A673 (cell line): ENCODE data around the gene SLX4. TPM values are rescaled to one million over a fixed set of nuclear protein-coding genes. Genes with fewer than 3 reads are reported as not detected.
"Not testable (repeated sequence)": the region's sequence is repeated elsewhere in the genome, so short reads cannot be mapped to it uniquely, and the experiment has no call there.

ENCODE experiments used
- BruUV-seq: library from RNA; stranded (reverse); fragments of 400-500 nt; replicated peaks from 2 replicates; lab custom pipeline; 2021; lab: Mats Ljungman, UMichigan
- CTCF ChIA-PET: fragments of 300-600 bp; sonication (Branson Sonifier 250); formaldehyde crosslinking; loops from one replicate; lab custom pipeline; 2022; ENCODE audit warnings: antibody characterized with exemption; lab: Charles Lee
- POLR2A ChIA-PET: fragments of 300-600 bp; sonication (Branson Sonifier 250); formaldehyde crosslinking; loops from one replicate; lab custom pipeline; 2022; ENCODE audit warnings: antibody characterized with exemption; ENCODE audit not compliant: low non-redundant PET; lab: Charles Lee
- DNase-seq: peaks from one replicate; pipeline ENCODE4 v3.0.0-alpha.2; 2015; ENCODE audit warnings: low spot score
- H3K27ac ChIP-seq: fragments of 200-600 bp; sonication (generic); 2 replicates; pipeline ENCODE4 v1.5.1; 2016; ENCODE audit warnings: mixed run types, low read depth, mild to moderate bottlenecking, mixed read lengths, antibody characterized with exemption, low read length; ENCODE audit not compliant: poor library complexity, severe bottlenecking
- H3K27me3 ChIP-seq: fragments of 200-600 bp; sonication (generic); replicated peaks from 2 replicates; pipeline ENCODE4 v1.6.1; 2017; ENCODE audit warnings: mixed run types, low read depth, mild to moderate bottlenecking, mixed read lengths, antibody characterized with exemption, low read length; ENCODE audit not compliant: insufficient read depth, poor library complexity
- H3K36me3 ChIP-seq: fragments of 200-600 bp; sonication (generic); 2 replicates; pipeline ENCODE4 v1.6.1; 2016; ENCODE audit warnings: mixed run types, mild to moderate bottlenecking, mixed read lengths, antibody characterized with exemption, low read length; ENCODE audit not compliant: insufficient read depth, poor library complexity, severe bottlenecking
- H3K4me1 ChIP-seq: fragments of 200-600 bp; sonication (generic); 2 replicates; pipeline ENCODE4 v1.6.1; 2017; ENCODE audit warnings: mixed run types, mild to moderate bottlenecking, mixed read lengths, antibody characterized with exemption, low read length; ENCODE audit not compliant: insufficient read depth, poor library complexity, severe bottlenecking
- H3K4me3 ChIP-seq: fragments of 200-600 bp; sonication (generic); 2 replicates; pipeline ENCODE4 v1.5.1; 2016; ENCODE audit warnings: low read depth, mixed run types, mild to moderate bottlenecking, mixed read lengths, low read length; ENCODE audit not compliant: poor library complexity, severe bottlenecking
- H3K9me3 ChIP-seq: fragments of 200-600 bp; sonication (generic); 2 replicates; pipeline ENCODE4 v1.6.1; 2016; ENCODE audit warnings: mixed run types, low read depth, mild to moderate bottlenecking, mixed read lengths, antibody characterized with exemption, low read length; ENCODE audit not compliant: poor library complexity, severe bottlenecking
- CTCF ChIP-seq: fragments of 300-800, 200-600 bp; sonication (generic); conservative IDR thresholded peaks from 2 replicates; pipeline ENCODE4 v1.5.1; 2017; ENCODE audit warnings: low read depth, mild to moderate bottlenecking, antibody characterized with exemption, low read length, moderate library complexity, mixed read lengths
- EZH2 ChIP-seq: fragments of 200-600 bp; sonication (generic); IDR thresholded peaks from 2 replicates; pipeline ENCODE4 v1.6.1; 2017; ENCODE audit warnings: borderline replicate concordance, low read depth, mild to moderate bottlenecking, mixed read lengths, antibody characterized with exemption, low read length; ENCODE audit not compliant: poor library complexity, severe bottlenecking
- intact Hi-C: fragments of 100-400 bp; cut with micrococcal nuclease; formaldehyde crosslinking; loops from one replicate; pipeline ENCODE4 v1.10.0; 2022; ENCODE audit not compliant: unreplicated experiment
- total RNA-seq: library from RNA; stranded (reverse); gene quantifications from 2 replicates; pipeline ENCODE4 v1.2.3, GENCODE V29; 2021

The SLX4 gene
- total RNA-seq, 1 experiment from 2014 or later = 15.1 TPM

DNA sequence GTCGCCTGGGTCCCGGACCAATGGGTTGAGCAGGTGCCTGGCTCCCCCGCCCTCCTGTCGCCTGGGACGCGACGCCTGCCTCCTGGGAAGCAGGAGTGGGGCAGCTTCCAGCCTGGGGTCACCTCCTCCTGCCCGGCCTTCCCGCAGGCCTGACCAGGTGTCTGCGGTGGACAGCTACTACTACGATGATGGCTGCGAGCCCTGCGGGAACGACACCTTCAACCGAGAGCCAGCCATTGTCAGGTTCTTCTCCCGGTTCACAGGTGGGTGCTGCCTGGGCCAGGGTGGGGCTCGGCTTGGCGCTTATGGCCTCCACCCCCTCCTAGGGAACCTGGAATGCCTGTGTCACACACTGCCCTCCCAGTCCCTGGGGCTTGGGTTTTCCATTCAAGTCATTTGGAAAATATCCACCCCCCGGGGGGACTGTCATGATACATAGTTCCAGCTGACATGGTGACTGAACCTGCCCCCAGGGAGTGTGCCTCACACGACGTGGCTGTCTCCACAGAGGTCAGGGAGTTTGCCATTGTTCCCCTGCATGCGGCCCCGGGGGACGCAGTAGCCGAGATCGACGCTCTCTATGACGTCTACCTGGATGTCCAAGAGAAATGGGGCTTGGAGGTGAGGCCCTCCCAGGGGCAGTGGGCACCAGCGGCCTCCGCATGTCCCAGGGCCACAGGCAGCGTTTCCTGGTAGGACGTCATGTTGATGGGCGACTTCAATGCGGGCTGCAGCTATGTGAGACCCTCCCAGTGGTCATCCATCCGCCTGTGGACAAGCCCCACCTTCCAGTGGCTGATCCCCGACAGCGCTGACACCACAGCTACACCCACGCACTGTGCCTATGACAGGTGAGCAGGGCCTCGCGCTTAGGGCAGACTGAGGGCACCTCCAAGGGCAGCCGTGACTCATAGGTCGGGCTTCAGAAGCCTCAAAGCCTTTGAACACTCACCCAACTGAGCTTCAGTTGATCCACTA, 45.4 kb upstream of the SLX4 start:
- intact Hi-C loops = no loop called here
- POLR2A ChIA-PET = no interaction called here
- Histone ChIP-seq H3K27me3 (no peaks in the 10 kb centered on the region), H3K4me3 (no peak overlapping the region), H3K27ac (no peak overlapping the region), H3K36me3 (peaks cover 73% of the 10 kb centered on the region), H3K9me3 (no peaks in the 10 kb centered on the region), H3K4me1 (no peaks in the 10 kb centered on the region)
- CTCF ChIA-PET = interaction anchor here (0.5 kb wide), 1 partner anchor 1083 kb away, joined by 5 read pairs; no protein-coding TSS in a partner anchor
- TF ChIP-seq EZH2 (no peak), CTCF (no peak)
- DNase-seq = no peak
- no TSS peak for BruUV-seq

- BruUV-seq, H3K9me3 ChIP-seq, H3K4me3 ChIP-seq, H3K4me1 ChIP-seq, CTCF ChIA-PET, DNase-seq, POLR2A ChIA-PET, intact Hi-C loops, H3K27ac ChIP-seq, H3K27me3 ChIP-seq: not testable (repeated sequence)
- H3K36me3 ChIP-seq = peaks cover 73% of the 10 kb centered on the region
Observed at GRCh38 chr16:3656160-3656490, 44.7 kb upstream of the SLX4 start.

- ChIA-PET CTCF (interaction anchor here (0.6 kb wide), 1 partner anchor 689 kb away, joined by 3 read pairs; no protein-coding TSS in a partner anchor), POLR2A (no interaction called here)
- no TSS peak for BruUV-seq
- intact Hi-C loops = no loop called here
- no peaks in the 10 kb centered on the region for H3K9me3 ChIP-seq
- H3K36me3 ChIP-seq = peaks cover 72% of the 10 kb centered on the region
- no peak overlapping the region for H3K4me3 ChIP-seq
- no peaks in the 10 kb centered on the region for H3K27me3 ChIP-seq
- DNase-seq = no peak
- peak overlapping the region; percentile 14 for H3K27ac ChIP-seq
- TF ChIP-seq CTCF (no peak), EZH2 (no peak)
- H3K4me1 ChIP-seq = no peaks in the 10 kb centered on the region
Observed at GRCh38 chr16:3655396-3656159, 44.2 kb upstream of the SLX4 start.
